ENCODE measurements around the gene FAM83B.
"Not testable (repeated sequence)": the region's sequence is repeated elsewhere in the genome, so short reads cannot be mapped to it uniquely, and the experiment has no call there.

Gene FAM83B

DNA sequence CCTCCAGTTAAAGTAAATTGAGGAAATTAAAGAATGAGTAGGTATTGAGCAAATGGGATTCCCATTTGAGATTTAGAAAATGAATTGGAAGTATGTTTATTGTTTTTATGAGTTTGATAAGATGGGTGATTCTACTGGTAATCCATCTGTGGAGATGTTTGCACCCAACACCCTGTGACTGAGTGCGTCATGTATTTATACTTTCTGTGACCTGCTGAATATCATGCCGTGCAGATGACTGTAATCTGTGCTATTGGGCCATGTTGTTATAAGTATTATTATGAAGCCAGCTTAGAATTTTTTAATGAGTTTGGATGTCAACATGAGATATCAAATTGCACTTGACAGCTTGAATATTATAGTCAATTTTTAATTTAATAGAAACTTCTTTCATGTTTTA, 17.7 kb downstream of the FAM83B start:
- no peak for DNase-seq

DNA sequence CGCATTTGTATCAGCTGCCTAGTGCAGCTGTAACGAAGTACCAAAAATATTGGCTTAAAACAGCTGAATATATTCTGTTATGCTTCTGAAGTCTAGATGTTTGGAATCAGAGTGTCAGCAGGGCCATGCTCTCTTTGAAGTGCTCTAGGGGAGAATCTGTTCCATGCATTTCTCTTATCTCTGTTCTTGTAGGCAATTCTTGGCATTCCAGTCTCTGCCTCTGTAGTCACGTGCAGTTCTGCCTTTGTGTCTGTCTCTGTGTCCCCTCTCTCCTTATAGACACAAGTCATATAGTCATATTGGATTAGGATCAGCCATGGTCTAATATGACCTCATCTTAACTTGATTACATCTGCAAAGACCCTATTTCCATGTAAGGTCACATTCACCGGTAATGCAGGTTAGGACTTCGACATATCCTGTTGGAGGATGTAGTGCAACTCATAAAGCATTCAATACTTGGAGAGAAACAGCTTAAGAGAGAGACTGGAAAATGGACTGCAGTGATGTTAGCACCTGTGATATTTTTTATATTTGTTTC, 18.6 kb downstream of the FAM83B start:
- DNase-seq: no peak

GRCh38 chr6:54868556-54868955, 22.0 kb downstream of the FAM83B start:
- no peak for DNase-seq

GRCh38 chr6:54873599-54873998, 27.0 kb downstream of the FAM83B start:
- DNase-seq: no peak

DNA sequence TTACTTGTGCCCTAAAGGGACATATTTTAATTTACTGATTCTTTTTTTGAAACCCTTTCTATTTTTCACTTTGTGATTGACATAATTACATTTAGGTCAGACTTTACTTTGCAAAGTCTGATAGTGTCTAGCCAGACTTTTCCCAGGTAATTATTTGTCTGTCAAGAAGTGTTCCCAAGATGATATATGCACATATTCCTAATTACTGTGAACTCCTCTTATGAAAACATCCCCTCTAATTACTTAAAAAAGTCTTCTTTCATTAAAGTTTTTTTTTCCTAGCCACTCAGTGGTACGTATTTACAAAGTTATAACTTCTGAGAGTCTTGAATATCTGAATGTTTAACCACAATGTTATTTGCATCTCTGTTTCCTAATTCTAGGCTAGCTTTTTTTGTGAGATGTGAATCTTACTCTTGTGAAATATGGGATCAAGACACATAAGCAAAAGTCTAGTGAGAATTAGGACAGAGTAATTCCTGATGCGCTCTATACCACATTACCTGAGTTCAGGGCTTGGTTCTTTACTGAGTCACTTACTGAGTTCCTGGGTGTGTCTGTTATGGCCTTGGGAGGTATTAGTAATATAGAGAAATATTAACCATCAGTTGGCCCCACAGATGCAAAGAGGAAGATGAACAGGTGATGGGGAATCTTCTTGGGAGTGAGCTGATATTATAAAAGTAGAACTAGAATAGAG, 27.9 kb downstream of the FAM83B start:
- no peak for DNase-seq

- no peak for DNase-seq
Observed at GRCh38 chr6:54875539-54875938, 29.0 kb downstream of the FAM83B start.

- DNase-seq: no peak
Observed at GRCh38 chr6:54876365-54876764, 29.8 kb downstream of the FAM83B start.

DNA sequence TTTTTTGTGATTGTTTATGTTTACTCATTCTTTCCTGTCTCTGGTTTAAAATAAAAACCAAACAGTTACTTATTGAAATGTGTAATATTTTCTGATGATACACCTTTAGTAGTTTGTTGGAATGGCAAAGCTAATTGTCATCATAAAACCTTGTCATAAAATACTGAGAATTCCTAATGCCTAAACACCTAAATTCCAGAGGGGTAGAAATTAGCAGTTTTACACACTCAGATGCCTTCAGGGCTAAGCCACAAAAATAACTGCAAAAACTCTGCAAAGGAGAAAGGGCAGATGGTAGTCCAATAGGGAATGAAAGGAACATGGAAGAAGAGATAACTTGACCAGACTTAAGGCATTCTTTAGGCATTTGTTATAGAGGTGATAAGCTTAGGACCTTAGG, 30.3 kb downstream of the FAM83B start:
- no peak for DNase-seq

DNA sequence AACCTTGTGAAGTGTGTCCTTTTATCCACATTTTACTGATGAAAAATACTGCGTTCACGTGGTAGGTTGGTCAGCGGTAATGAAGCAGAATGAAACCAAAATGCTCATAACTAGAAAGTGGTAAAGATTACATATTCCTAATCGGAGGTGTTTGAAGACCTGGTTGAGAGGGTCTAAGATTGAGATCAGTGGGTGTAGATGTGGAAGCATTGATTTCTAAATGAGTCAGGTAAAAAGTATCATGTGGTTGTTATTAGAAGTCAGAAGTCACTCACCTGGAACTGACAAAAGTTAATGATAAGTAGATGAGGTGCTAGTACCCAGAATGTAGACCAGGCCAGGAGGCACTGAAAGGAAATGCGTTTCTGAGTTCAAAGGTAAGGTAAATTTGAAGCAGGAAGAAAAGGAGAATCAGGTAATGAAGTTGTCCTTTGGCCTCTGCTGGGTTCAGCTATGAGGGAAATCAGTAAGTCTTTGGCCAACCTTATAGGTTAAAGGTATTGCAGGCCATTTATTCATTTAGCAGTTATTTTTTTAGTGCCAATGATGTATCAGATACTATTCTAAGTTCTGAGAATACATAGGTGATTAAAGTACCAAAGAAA, 31.2 kb downstream of the FAM83B start:
- no peak for DNase-seq

GRCh38 chr6:54878718-54879117, 32.1 kb downstream of the FAM83B start:
- no peak for DNase-seq

DNA sequence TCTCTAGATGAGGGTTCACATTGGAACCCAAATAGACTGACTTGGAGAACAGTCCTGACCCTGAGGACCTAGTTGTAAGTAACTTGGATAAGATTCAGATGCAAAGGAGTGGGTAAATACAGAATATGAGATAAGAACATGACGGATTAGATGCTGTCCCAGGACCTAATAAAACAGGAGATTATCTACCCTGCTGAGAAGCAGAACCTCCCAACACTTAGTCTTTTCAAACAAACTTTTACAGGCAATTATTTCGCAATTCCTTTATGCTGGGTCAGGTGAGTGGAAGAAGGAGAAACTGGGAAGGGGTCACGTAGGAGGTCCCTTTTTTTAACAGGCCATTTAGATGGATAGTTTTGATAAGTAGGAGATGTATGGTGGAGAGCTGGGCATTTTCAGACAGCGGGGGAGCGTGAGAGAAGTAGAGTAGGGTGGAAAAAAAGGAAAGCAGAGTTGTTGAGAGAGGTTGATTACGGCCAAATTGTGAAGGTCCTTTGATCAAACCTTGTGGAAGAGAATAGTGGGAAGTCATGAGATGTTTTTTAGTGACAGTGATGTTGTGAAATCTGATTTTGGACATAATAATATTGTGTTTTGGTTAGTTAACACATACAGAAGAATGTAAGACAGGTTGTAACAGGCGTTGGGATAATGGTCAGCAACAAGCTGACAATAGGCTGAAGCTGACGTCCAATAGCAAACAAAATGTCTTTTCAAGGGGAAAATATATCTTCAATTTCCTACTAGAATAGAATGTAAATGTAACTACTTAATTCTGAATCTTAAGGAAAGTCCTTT, 32.8 kb downstream of the FAM83B start:
- DNase-seq: no peak

- DNase-seq: no peak
Observed at GRCh38 chr6:54881067-54881730, 34.6 kb downstream of the FAM83B start.

DNA sequence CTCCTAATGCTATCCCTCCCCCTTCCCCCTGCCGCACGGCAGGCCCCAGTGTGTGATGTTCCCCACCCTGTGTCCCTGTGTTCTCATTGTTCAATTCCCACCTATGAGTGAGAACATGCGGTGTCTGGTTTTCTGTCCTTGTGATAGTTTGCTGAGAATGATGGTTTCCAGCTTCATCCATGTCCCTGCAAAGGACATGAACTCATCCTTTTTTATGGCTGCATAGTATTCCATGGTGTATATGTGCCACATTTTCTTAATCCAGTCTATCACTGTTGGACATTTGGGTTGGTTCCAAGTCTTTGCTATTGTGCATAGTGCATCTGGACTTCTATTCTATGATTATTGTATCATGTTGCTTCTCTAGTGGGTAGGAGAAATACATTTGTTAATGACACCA, 35.3 kb downstream of the FAM83B start:
- not testable (repeated sequence) for DNase-seq

DNA sequence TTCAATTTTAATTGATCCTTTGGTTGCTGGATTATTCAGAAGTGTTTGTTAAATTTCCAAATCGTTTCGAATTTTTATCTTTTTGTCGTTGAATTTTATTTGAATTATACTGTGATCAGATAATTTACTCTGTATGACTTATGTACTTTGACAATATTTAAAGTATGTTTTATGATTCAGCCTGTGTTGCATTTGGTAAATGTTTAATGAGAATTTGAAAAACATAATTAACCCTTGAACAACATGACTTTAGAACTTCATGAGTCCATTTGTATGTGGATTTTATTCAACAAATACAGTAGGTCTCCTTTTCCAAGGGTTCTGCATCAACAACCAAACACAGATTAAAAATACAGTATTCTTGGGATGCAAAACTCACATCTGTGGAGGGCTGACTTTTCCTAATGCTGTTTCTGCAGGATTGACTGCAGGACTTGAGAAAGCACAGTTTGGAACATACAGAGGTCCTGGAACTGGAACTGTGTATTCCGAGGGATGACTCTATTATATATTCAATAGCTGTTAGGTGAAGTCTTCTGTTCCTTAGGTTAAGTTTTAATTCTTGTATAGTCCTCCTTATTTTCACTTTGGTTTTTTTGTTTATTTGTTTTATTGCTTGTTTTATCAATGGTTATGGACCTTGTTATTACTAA, 40.5 kb downstream of the FAM83B start:
- DNase-seq: no peak

DNA sequence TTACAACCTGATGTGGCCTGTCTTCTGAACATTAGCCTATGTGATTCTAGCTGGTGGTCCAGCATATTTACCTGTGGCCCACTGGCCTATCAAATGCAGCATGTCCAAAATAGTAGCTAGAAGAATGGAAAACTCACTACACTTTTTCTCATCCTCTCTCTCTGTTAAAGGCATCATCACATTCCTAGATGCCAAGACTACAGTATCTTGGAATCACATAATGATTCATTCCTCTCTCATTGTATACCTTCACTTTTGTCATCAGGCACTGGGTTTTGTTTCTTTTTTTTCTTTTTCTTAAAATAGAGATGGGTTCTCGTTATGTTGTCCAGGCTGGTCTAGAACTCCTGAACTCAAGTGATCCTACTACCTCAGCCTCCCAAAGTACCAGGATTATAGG, 45.0 kb downstream of the FAM83B start:
- DNase-seq: no peak

- no peak for DNase-seq
Observed at GRCh38 chr6:54892831-54893230, 46.3 kb downstream of the FAM83B start.

- no peak for DNase-seq
Observed at GRCh38 chr6:54893818-54894217, 47.2 kb downstream of the FAM83B start.

DNA sequence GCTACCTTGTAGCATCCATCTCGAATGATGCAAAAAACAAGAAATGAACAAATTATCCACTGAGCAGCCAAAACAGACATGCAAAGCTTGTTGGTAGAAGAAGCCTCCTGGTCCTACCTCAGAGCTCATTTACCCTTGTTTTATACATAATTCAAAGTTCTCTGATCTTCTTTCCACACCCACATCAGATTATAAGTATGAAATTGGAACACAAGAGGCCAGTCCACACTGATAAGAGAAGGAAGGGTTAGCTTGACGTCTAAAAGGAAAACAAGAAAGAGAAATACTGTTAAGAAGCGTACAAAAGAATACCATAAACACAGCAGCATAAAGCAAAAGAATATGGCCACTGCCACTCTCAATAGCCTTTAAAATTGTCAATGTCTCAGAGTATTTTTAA, 49.7 kb downstream of the FAM83B start:
- DNase-seq: no peak

DNA sequence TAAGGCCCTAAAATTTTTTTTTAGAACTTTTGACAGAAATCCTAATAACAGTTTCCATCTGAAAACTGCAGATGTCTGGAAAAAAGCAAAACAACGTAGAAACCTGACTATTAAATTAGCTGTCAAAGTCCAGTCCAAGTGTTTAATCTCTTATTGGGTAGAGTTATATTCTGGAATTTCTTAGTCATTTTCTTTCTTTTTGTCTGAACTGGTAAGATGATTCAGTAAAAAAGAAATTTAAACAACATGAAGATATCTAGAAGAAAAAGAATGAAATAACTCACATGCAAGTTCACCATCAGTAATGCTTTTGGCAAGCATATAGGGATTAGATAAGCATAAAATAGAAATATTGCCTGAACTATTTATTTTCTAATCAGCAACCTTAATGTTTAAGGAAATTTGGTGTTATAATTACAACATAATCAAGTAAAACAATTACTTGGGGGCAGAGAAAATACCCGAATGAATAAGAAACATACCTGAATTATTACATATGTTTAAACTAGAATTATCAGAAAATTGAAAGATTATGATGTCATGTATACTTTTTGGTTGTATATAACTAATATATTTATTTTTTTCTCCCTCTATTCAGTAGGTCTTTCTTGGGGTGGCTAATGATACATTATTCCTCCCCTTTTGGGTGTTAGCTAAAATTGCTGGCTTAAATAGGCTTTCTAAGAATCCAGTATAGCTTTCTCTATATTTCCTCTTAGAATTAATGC, 51.1 kb downstream of the FAM83B start:
- DNase-seq: no peak

DNA sequence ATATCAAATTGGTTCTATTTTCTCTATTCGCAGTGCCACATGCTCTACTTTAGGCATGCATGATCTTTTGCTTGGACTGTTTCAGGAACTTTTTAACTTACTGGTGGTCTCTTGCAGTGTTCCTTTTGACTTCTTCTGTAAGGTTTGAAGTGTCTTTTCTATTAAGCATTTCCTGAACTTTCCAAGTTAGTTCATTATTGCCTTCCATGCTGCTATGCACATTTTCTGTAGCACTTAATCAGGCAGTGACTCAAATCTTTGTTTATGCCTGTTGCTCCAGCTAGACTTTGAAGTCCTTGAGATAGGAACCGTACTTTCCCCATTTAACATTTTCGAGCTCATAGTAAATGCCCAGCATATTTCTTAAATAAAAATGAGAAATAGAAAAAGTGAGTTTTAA, 52.2 kb downstream of the FAM83B start:
- no peak for DNase-seq

DNA sequence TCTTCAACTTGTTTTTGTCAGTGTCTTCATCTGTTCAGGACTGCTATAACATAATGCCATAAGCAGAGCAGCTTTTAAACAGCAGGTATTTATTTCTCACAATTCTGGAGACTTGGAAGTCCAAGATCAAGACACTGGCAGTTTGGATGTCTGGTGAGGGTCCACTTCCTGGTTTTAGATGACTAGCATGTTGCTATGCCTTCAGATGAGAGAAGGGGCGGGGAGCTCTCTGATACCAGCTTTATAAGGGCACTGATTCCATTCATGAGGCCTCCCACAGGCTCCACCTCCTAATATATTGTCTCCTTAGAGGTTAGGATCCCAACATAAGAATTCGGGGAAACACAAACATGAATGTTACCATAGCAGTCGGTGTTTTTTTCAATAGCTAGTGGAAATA, 52.9 kb downstream of the FAM83B start:
- DNase-seq: no peak

DNA sequence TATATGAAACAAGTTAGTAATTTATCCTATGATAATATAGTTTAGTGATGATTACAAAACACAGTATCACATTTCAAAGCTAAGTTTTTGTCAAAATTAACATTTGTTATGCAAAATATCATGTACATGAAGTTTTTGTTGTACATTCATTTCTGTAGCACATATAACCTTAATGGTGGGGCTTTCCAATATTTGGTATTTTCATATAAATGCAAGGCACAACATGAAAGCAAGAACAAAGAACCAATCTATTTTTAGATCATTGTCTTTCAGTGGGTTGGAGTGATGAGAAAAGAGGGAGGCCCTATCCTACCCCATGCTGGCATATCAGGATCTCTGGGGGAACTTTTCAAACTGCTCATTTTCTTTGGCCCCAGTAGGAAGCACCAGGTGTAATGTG, 53.4 kb downstream of the FAM83B start:
- no peak for DNase-seq

Measured in left hindlimb (tissue), 1 donor.